B cell (primary cell): ENCODE results near the gene MMRN1. TPM values are rescaled to one million over a fixed set of nuclear protein-coding genes. Genes with fewer than 3 reads are reported as not detected.

Source experiments
- ATAC-seq: fragments of 200-7000 bp; cut with Tn5 transposase; one replicate; pipeline ENCODE4 v1.10.0; 2021; ENCODE audit warnings: low read depth, mild to moderate bottlenecking, moderate number of reproducible peaks, moderate library complexity
- CTCF ChIA-PET: fragments of 350-600 bp; sonication (Branson Sonifier 250); formaldehyde crosslinking; loops from one replicate; lab custom pipeline; 2021; ENCODE audit warnings: antibody characterized with exemption, inconsistent platforms; lab: Charles Lee
- POLR2A ChIA-PET: fragments of 350-600 bp; sonication (Branson Sonifier 250); formaldehyde crosslinking; loops from one replicate; lab custom pipeline; 2021; ENCODE audit warnings: antibody characterized with exemption; lab: Charles Lee
- DNase-seq: peaks from one replicate; pipeline ENCODE4 v3.0.0; 2013
- H2AFZ ChIP-seq: 2 replicates; pipeline ENCODE4 v1.6.1; 2012; ENCODE audit warnings: mild to moderate bottlenecking, low read depth, low read length; ENCODE audit not compliant: insufficient read depth, poor library complexity, severe bottlenecking
- H3K27ac ChIP-seq, 2 donors: 1 replicate in 1 of 2; 2 replicates in 1 of 2; pipeline ENCODE4 v1.5.1; 2012 to 2013; ENCODE audit warnings: low read length in 2 of 2, mild to moderate bottlenecking in 2 of 2, moderate library complexity in 1 of 2
- H3K27me3 ChIP-seq, 4 experiments: fragments of 200-600 bp in 1 of 4; sonication (generic) in 1 of 4; replicated peaks in 1 of 4; 1 replicate in 2 of 4; 2 replicates in 2 of 4; pipeline versions ENCODE4 v1.6.1 to v1.7.0; 2013 to 2016; ENCODE audit warnings: low read length in 3 of 4, mild to moderate bottlenecking in 2 of 4, mixed read lengths in 1 of 4, moderate library complexity in 1 of 4; ENCODE audit not compliant: insufficient read depth in 4 of 4, control insufficient read depth in 3 of 4; ENCODE audit errors: control extremely low read depth in 1 of 4
- H3K36me3 ChIP-seq, 2 experiments: replicated peaks in 1 of 2; 1 replicate in 1 of 2; 2 replicates in 1 of 2; pipeline versions ENCODE4 v1.6.1 to v1.7.1; 2013; ENCODE audit warnings: low read length in 1 of 2; ENCODE audit not compliant: insufficient read depth in 2 of 2, control insufficient read depth in 1 of 2; ENCODE audit errors: control extremely low read depth in 1 of 2, extremely low read depth in 1 of 2
- H3K4me1 ChIP-seq, 2 donors: fragments of 200-600 bp in 1 of 2; sonication (generic) in 1 of 2; 1 replicate in 1 of 2; 2 replicates in 1 of 2; pipeline versions ENCODE4 v1.5.1 to v1.6.1; 2013 to 2017; ENCODE audit warnings: low read length in 2 of 2; ENCODE audit not compliant: control insufficient read depth in 2 of 2, insufficient read depth in 2 of 2
- H3K4me2 ChIP-seq: replicated peaks from 2 replicates; pipeline ENCODE3; 2012; ENCODE audit warnings: mild to moderate bottlenecking, low read depth, low read length; ENCODE audit not compliant: poor library complexity, severe bottlenecking
- H3K4me3 ChIP-seq, 5 experiments: fragments of 200-600 bp in 1 of 5; sonication (generic) in 1 of 5; 1 replicate in 3 of 5; 2 replicates in 2 of 5; pipeline versions ENCODE4 v1.5.1 to v1.7.0; 2011 to 2016; ENCODE audit warnings: low read length in 4 of 5, mild to moderate bottlenecking in 4 of 5, low read depth in 2 of 5, control low read depth in 1 of 5, moderate library complexity in 1 of 5; ENCODE audit not compliant: insufficient read depth in 1 of 5; ENCODE audit errors: control extremely low read depth in 1 of 5, extremely low read depth in 1 of 5
- H3K79me2 ChIP-seq: fragments of 200-600 bp; sonication (generic); one replicate; pipeline ENCODE4 v1.6.0; 2016; ENCODE audit warnings: low read length; ENCODE audit not compliant: control insufficient read depth, insufficient read depth
- H3K9ac ChIP-seq: fragments of 200-600 bp; sonication (generic); 2 replicates; pipeline ENCODE4 v1.6.1; 2017; ENCODE audit warnings: mild to moderate bottlenecking, low read length, moderate library complexity
- H3K9me3 ChIP-seq, 3 donors: one replicate each; pipeline versions ENCODE4 v1.6.1 to v1.7.1; 2013; ENCODE audit warnings: low read length in 2 of 3; ENCODE audit not compliant: control insufficient read depth in 2 of 3, insufficient read depth in 1 of 3; ENCODE audit errors: control extremely low read depth in 1 of 3
- H4K20me1 ChIP-seq: 2 replicates; pipeline ENCODE4 v1.6.0; 2012; ENCODE audit warnings: mild to moderate bottlenecking, low read length; ENCODE audit not compliant: insufficient read depth, control insufficient read depth, poor library complexity, severe bottlenecking
- H3K27ac Mint-ChIP-seq: one replicate; pipeline ENCODE4 v1.8.0; 2021; ENCODE audit warnings: mixed read lengths
- H3K27me3 Mint-ChIP-seq: one replicate; pipeline ENCODE4 v1.8.0; 2021; ENCODE audit warnings: mixed read lengths
- H3K4me1 Mint-ChIP-seq: one replicate; pipeline ENCODE4 v1.8.0; 2021; ENCODE audit warnings: mixed read lengths
- H3K4me3 Mint-ChIP-seq: one replicate; pipeline ENCODE4 v1.8.0; 2021; ENCODE audit warnings: mixed read lengths
- H3K9me3 Mint-ChIP-seq: one replicate; pipeline ENCODE4 v1.8.0; 2022; ENCODE audit warnings: mixed read lengths; ENCODE audit not compliant: insufficient read depth
- EZH2 ChIP-seq: IDR thresholded peaks from 2 replicates; pipeline ENCODE4 v1.6.1; 2012; ENCODE audit warnings: borderline replicate concordance, low read depth, mild to moderate bottlenecking, moderate library complexity, low read length; ENCODE audit not compliant: insufficient read depth, poor library complexity, severe bottlenecking
- WGBS: methylation state at CpG from one replicate; pipeline ENCODE4 v1.1.5; 2013; ENCODE audit warnings: missing lambda C conversion rate; ENCODE audit not compliant: insufficient coverage; 5-methylcytosine and 5-hydroxymethylcytosine counted together
- intact Hi-C: fragments of 100-400 bp; cut with micrococcal nuclease; formaldehyde crosslinking; loops from one replicate; pipeline ENCODE4 v1.10.0; 2022
- polyA plus RNA-seq: library from polyadenylated mRNA; depleted of rRNA; stranded (reverse); fragments of >200 nt; gene quantifications from 2 replicates; pipeline ENCODE4 v1.2.3, GENCODE V29; 2012
- total RNA-seq, 2 donors: library from RNA; stranded (reverse); fragments of 120-200 nt in 1 of 2; gene quantifications; 1 replicate in 1 of 2; 2 replicates in 1 of 2; pipeline versions ENCODE4 v1.2.3 to v1.2.4, GENCODE V29; 2013 to 2022
- TF ChIP-seq, protein P1 (sequence below): fragments of 200-600 bp; IDR thresholded peaks from one replicate; pipeline ENCODE4 v1.8.0; 2022; ENCODE audit warnings: antibody characterized with exemption, mild to moderate bottlenecking

Gene MMRN1
- total and polyA plus RNA-seq, 2 donors (not counting 1 experiment from before 2014, with no cell fraction given) = 0.33 to 0.49 TPM

DNA sequence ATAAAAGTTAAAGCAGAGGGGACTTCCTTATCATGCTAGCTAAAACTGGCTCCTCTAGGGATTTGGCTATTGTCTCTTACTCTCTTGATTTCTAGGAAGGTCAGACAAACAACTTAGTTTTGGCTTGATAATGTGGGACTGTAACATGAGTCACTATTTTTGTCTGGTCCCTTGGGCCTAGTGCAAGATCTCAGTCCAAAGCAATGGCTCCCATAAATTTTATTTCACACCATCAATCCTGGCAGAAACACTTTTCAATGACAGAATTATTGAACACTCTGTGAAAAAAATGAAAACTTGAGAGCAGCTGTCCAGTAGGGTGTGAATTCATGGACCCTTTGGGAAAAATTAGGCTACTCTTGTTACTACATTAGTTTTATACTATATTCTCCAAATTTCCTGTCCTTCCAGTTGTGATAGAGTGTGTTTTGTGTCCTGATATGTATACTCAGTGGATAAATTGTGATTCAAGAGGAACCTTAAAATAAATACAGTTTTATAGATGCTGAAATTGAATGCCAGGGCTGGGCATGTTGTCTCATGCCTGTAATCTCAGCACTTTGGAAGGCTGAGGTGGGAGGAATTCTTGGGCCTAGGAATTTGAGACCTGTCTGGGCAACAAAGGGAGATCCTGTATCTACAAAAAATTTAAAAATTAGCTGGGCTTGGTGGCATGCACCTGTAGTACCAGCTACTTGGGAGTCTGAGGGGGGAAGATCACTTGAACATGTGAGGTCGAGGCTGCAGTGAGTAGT is 46.9 kb upstream of the MMRN1 start:
- WGBS = 83% methylated on average over 1 of the region's 1 CpG
- Mint-ChIP-seq H3K27me3 (peaks cover 9% of the 10 kb centered on the region), H3K4me1 (no peaks in the 10 kb centered on the region), H3K27ac (no peak overlapping the region), H3K9me3 (peaks cover 5% of the 10 kb centered on the region), H3K4me3 (no peak overlapping the region)
- ChIA-PET CTCF (no interaction called here), POLR2A (no interaction called here)
- no peak for TF ChIP-seq EZH2
- TF ChIP-seq, protein P1, sequence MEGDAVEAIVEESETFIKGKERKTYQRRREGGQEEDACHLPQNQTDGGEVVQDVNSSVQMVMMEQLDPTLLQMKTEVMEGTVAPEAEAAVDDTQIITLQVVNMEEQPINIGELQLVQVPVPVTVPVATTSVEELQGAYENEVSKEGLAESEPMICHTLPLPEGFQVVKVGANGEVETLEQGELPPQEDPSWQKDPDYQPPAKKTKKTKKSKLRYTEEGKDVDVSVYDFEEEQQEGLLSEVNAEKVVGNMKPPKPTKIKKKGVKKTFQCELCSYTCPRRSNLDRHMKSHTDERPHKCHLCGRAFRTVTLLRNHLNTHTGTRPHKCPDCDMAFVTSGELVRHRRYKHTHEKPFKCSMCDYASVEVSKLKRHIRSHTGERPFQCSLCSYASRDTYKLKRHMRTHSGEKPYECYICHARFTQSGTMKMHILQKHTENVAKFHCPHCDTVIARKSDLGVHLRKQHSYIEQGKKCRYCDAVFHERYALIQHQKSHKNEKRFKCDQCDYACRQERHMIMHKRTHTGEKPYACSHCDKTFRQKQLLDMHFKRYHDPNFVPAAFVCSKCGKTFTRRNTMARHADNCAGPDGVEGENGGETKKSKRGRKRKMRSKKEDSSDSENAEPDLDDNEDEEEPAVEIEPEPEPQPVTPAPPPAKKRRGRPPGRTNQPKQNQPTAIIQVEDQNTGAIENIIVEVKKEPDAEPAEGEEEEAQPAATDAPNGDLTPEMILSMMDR = no peak
- Histone ChIP-seq H3K27ac (no peak overlapping the region), H3K4me2 (no peak overlapping the region), H3K9me3 (peaks cover 0 to 7% (median 0%) of the 10 kb centered on the region in 3 donors), H3K4me3 (no peak overlapping the region), H4K20me1 (no peaks in the 10 kb centered on the region), H3K27me3 (no peaks in the 10 kb centered on the region), H3K9ac (no peak overlapping the region), H3K79me2 (no peaks in the 10 kb centered on the region), H3K36me3 (no peaks in the 10 kb centered on the region), H2AFZ (no peak overlapping the region), H3K4me1 (no peaks in the 10 kb centered on the region)
- intact Hi-C loops = no loop called here
- ATAC-seq (no peak), DNase-seq (no peak)

DNA sequence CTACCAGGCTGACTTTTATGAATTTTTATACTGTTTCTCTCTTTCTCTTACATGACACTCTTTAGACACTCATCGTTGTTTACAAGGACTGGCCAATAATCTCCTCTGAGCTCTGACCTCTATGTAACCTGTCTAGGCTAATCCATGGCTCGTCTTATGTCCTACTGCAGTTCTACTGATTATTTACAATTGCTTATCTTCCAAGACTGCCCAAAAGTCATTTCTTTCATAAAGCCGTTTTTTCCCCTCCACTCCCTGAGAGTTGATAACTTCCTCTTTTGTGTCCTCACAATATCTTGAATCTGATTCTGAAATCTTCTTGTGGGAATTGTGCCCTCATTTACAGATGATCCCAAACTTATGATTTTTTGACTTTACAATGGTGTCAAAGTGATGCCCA is 39.4 kb upstream of the MMRN1 start:
- H3K36me3 ChIP-seq = no peaks in the 10 kb centered on the region
- ATAC-seq = no peak
- intact Hi-C loops = no loop called here
- TF ChIP-seq, protein P1 = no peak
- no peak for TF ChIP-seq EZH2
- Mint-ChIP-seq H3K27ac (no peak overlapping the region), H3K4me1 (no peaks in the 10 kb centered on the region), H3K27me3 (no peaks in the 10 kb centered on the region), H3K9me3 (peaks cover under 1% of the 10 kb centered on the region), H3K4me3 (no peak overlapping the region)
- H3K4me2 ChIP-seq = no peak overlapping the region
- POLR2A ChIA-PET = no interaction called here
- CTCF ChIA-PET = no interaction called here
- peaks cover 0 to 11% (median 0%) of the 10 kb centered on the region in 3 donors for H3K9me3 ChIP-seq
- 44% methylated on average over 3 of the region's 3 CpGs for WGBS
- H2AFZ ChIP-seq = no peak overlapping the region
- H3K4me3 ChIP-seq = no peak overlapping the region
- H3K27me3 ChIP-seq = peaks cover 0 to 3% (median 0%) of the 10 kb centered on the region in 4 experiments
- no peaks in the 10 kb centered on the region for H4K20me1 ChIP-seq
- no peak overlapping the region for H3K27ac ChIP-seq
- no peaks in the 10 kb centered on the region for H3K4me1 ChIP-seq
- DNase-seq = no peak
- H3K9ac ChIP-seq = no peak overlapping the region
- H3K79me2 ChIP-seq = no peaks in the 10 kb centered on the region
